GM18498 (cell line): ENCODE results near the gene KIF20B.
"Not testable (repeated sequence)": the region's sequence is repeated elsewhere in the genome, so short reads cannot be mapped to it uniquely, and the experiment has no call there.

ENCODE experiments used
- ATAC-seq: cut with Tn5 transposase; IDR thresholded peaks from one replicate; pipeline ENCODE4 v1.9.1; 2021; ENCODE audit warnings: mild to moderate bottlenecking, moderate library complexity; ENCODE audit not compliant: unreplicated experiment

KIF20B gene

GRCh38 chr10:89690027-89690426, 11.4 kb upstream of the KIF20B start:
- no peak for ATAC-seq

- no peak for ATAC-seq
Measured at GRCh38 chr10:89692416-89692815, 9.0 kb upstream of the KIF20B start.

DNA sequence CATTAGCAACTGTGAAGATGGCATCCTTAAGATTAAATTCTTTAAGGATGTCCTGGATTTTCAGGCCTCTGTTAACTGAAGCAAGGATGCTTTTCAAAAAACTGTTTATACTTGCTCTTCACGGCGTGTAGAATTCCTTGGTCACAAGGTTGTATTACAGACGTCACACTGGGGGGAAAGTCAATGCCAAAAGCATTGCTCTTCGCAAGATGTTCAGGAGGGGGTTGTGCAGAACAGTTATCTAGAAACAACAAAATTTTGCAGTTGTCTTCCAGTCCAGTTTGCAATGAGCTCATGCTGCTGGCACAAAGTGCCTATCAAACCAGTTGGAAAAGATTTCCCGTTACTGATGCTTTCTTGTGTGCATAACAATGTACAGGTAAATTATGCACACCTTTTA, 8.2 kb upstream of the KIF20B start:
- no peak for ATAC-seq

GRCh38 chr10:89695307-89695706, 6.1 kb upstream of the KIF20B start:
- ATAC-seq, result no peak

DNA sequence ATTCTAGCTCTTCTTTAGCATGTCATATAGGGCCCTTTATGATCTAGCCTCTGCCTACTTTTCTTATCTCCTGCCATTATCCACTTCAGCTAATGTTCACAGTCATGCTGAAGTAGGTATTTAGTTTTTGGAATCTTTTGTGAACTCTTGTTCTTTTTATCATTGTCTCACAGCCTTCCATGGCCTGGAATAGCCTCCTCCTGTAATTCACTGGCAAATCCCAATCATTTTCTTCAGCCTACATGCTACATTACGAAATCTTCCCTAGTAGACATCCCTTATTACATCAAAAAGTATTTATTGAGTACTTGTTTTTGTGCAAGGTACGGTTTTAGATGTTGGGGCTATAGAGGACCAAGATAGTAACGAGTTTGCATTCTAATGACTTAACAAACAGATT, 3.4 kb upstream of the KIF20B start:
- no peak for ATAC-seq

DNA sequence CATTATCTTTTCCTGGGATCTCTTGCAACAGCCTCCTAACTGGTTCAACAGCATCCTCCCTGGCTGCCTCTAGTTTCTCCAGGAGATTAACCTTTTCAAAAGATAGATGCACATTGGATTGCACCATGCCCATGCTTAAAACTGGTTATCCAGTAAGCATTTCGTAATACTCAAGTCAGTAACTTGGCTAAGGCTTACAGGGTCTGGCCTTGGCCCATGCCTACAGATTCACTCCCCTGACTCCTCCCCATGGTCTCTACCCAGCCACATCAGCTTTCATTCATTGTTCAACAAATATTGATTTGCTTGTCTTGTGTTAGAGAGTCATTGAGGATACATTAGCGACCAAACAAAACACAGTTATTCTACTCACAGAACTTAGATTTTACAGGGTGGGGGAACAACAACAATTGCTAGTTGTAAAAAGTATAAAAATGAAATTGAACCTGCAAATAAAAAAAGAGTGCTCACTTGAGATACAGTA, 1.8 kb upstream of the KIF20B start:
- no peak for ATAC-seq

DNA sequence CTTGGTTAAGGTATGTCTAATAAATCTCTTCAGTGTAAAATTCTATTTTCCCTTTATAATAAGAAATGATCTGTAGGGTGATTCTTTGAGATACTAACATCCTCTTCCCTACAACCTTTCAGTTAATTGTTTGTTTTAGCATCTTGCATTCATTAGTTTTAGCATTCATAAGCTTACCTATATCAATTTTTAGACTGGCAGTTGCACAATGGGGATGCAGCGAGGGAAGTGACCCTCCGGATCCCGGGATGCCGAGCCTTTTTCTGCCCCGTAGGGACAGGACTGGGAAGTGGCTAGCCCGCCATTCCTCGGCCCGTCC, 508 bp upstream of the KIF20B start:
- no peak for ATAC-seq

- no peak for ATAC-seq
Measured at GRCh38 chr10:89702121-89702480, 711 bp downstream of the KIF20B start.

DNA sequence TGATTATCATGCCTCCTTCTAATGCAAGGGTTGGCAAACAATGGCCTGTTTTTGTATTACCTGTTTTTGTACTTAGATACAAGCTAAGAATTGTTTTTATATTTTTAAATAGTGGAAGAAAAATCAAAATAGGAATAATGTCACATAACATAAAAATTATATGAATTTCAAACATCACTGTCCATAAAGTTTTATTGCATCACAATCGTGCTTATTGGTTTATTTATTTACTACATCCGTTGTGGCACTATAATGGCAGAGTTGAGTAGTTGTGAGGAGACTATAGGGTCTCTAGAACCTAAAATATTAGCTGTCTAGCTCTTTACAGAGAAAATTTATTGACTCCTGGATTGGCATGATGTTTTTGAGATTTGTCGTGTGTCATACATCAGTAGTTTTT, 4.1 kb downstream of the KIF20B start:
- ATAC-seq, result no peak

- ATAC-seq, result no peak
Measured at GRCh38 chr10:89706011-89706410, 4.6 kb downstream of the KIF20B start.

DNA sequence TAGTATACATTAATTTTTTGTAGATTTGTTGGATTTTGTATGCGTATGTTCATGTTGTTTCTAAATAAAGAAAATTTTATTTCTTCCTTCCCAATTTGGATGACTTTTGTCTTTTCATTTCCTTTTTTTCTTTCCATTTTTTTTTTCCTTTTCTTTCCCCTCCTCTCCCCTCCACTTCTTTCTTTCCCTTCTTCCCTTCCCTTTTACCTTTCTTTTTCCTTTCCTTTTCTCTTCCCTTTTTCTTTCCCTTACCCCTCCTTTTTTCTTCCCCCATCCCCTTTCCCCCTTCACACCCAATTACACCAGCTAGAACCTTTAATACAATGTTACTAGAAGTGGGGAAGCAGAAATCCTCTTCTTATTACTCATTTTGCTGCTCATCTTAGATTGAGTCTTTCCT, 6.0 kb downstream of the KIF20B start:
- ATAC-seq, result no peak

DNA sequence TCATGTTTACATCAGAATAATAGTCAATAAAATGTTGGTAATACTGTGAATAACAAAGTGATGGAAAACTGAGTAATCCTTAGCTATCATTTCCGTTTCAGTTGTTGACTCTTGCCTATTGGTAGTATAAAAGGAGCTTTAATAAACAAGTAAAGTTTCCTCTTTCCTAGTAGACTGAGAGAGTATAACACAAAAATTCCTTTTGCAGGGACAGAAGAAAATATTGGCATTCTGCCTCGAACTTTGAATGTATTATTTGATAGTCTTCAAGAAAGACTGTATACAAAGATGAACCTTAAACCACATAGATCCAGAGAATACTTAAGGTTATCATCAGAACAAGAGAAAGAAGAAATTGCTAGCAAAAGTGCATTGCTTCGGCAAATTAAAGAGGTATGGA, 9.4 kb downstream of the KIF20B start:
- no peak for ATAC-seq

GRCh38 chr10:89734616-89735015, 33.2 kb downstream of the KIF20B start:
- ATAC-seq, result no peak

GRCh38 chr10:89738551-89739209, 37.3 kb downstream of the KIF20B start:
- ATAC-seq, result peak; percentile 87

- ATAC-seq, result no peak
Measured at GRCh38 chr10:89741126-89741762, 39.9 kb downstream of the KIF20B start.

DNA sequence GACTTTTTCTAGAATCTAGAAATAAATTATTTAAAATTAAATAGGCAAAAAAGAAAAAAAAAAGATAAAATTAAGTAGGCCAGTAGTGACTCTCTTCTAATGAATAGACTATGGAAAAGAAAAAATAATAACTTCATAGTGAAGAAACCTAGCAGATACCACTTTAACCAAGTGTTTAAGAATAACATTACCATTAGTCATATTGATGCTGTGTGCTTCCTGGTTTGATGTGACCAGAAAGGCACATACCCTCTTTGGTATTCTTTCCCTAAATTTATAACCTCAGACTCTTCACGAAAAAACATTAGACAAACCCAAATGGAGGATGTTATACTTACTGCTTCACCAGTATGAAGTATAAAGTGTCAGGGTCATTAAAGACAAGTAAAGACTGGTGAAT, 42.6 kb downstream of the KIF20B start:
- ATAC-seq, result no peak

GRCh38 chr10:89745903-89746302, 44.5 kb downstream of the KIF20B start:
- ATAC-seq, result no peak

DNA sequence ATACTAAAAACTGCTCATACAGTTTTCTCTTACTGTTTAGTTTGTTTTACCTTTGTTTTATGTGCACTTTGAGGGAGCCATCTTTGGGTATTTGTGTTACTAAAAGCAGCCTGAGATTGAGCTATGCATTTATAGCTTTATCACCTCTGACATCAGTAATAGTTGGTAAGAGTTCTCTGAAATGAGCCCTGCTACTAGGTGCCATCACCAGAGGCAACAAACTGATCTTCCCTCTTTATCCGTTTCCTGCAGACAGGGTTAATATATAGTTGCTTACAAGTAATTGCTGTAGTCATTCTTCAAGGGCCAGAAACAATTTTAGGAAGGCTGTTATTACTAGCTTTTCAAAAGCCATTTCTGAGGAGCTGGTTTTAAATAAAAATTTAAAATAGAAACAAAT, 49.1 kb downstream of the KIF20B start:
- ATAC-seq, result no peak

DNA sequence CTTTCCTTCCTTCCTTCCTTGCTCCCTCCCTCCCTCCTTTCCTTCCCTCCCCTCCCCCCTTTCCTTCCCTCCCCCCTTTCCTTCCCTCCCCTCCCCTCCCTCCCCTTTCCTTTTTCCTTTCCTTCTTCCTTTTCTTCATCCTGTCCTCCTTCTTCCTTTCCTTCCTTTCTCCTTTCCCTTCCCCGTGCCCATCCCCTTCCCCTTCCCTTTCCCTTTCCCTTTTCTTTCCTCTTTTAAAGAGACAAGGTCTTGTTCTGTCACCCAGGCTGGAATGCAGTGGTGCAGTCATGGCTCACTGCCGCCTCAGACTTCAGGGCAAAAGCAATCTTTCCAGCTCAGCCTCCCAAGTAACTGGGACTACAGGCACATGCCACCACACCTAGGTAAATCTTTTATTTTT, 54.0 kb downstream of the KIF20B start:
- no peak for ATAC-seq

- no peak for ATAC-seq
Measured at GRCh38 chr10:89759531-89759930, 58.1 kb downstream of the KIF20B start.

DNA sequence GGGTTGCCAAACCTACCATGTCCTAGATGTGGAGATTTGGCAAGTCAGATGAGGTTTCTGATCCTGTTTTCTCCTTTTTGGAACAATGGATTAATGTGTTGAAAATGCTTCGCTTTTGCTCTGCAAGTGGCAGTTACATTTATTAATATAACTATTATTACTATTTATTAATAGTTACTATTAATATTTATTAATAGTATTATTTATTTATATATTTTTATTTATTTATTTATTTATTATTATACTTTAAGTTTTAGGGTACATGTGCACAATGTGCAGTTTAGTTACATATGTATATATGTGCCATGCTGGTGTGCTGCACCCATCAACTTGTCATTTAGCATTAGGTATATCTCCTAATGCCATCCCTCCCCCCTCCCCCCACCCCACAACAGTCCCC, 62.3 kb downstream of the KIF20B start:
- ATAC-seq, result not testable (repeated sequence)

DNA sequence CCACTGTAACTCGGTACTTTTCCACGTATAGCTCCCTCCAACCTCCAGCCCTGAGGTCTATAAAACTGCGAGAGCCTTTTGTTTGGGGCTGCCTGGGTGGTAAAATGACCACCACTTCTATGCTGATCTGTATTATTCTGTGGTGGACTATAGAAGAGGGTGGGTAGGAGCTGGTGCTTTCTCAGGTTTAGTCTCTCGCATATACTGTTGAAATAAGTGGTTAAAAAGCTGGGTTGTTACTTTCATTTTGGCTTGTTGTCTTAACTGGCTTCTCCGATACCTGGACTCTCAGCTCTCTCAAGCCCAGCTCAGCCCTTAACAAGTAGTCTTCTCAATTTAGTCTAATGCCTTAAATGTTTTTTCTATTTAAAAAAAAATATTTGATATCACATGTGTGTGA, 70.3 kb downstream of the KIF20B start:
- ATAC-seq, result no peak

GRCh38 chr10:89773081-89773480, 71.7 kb downstream of the KIF20B start:
- ATAC-seq, result no peak
